HEK293T (cell line): ENCODE results near the gene TAOK3.

Experiments
- CTCF ChIA-PET: fragments of 350-600 bp; formaldehyde crosslinking; extraction: SDS; loops from one replicate; lab custom pipeline; 2021; ENCODE audit warnings: antibody characterized with exemption, inconsistent platforms; lab: Yijun Ruan, JAX
- POLR2A ChIA-PET: fragments of 350-600 bp; formaldehyde crosslinking; extraction: SDS; loops from one replicate; lab custom pipeline; 2020; ENCODE audit warnings: antibody characterized with exemption, inconsistent platforms; lab: Yijun Ruan, JAX
- DNase-seq: peaks from one replicate; pipeline ENCODE4 v3.0.0; 2012; ENCODE audit warnings: mixed read lengths; ENCODE audit errors: extremely low spot score
- ARNT ChIP-seq: fragments of 450-650 bp; IDR thresholded peaks from 2 replicates; pipeline ENCODE4 v1.6.1; 2017; ENCODE audit warnings: mild to moderate bottlenecking
- BHLHE40 ChIP-seq: fragments of 450-650 bp; IDR thresholded peaks from 2 replicates; pipeline ENCODE4 v1.6.1; 2016; ENCODE audit warnings: mild to moderate bottlenecking, moderate library complexity, borderline replicate concordance
- CTBP1 ChIP-seq: fragments of 450-650 bp; IDR thresholded peaks from 2 replicates; pipeline ENCODE4 v1.6.1; 2016; ENCODE audit warnings: borderline replicate concordance
- ELF4 ChIP-seq: fragments of 450-650 bp; IDR thresholded peaks from 2 replicates; pipeline ENCODE4 v1.6.1; 2017; ENCODE audit warnings: antibody characterized with exemption
- FOXA1 ChIP-seq: fragments of 450-650 bp; IDR thresholded peaks from 2 replicates; pipeline ENCODE4 v1.6.1; 2016; ENCODE audit warnings: mild to moderate bottlenecking
- FOXK2 ChIP-seq: fragments of 450-650 bp; IDR thresholded peaks from 2 replicates; pipeline ENCODE4 v1.6.1; 2016; ENCODE audit warnings: mild to moderate bottlenecking
- FOXM1 ChIP-seq: fragments of 450-650 bp; IDR thresholded peaks from 2 replicates; pipeline ENCODE4 v1.6.1; 2017; ENCODE audit warnings: mild to moderate bottlenecking, borderline replicate concordance
- HDGF ChIP-seq: fragments of 450-650 bp; IDR thresholded peaks from 2 replicates; pipeline ENCODE4 v1.6.1; 2017; ENCODE audit warnings: antibody characterized with exemption, borderline replicate concordance
- L3MBTL2 ChIP-seq: fragments of 450-650 bp; conservative IDR thresholded peaks from 2 replicates; pipeline ENCODE4 v1.6.1; 2016; ENCODE audit warnings: mild to moderate bottlenecking
- LEF1 ChIP-seq: fragments of 450-650 bp; IDR thresholded peaks from 2 replicates; pipeline ENCODE4 v1.6.1; 2017; ENCODE audit warnings: mild to moderate bottlenecking, borderline replicate concordance
- NFRKB ChIP-seq: fragments of 450-650 bp; IDR thresholded peaks from 2 replicates; pipeline ENCODE4 v1.6.1; 2016; ENCODE audit warnings: mild to moderate bottlenecking, moderate library complexity
- PKNOX1 ChIP-seq: fragments of 450-650 bp; IDR thresholded peaks from 2 replicates; pipeline ENCODE4 v1.6.1; 2016
- SP1 ChIP-seq: fragments of 450-650 bp; IDR thresholded peaks from 2 replicates; pipeline ENCODE4 v1.6.1; 2017
- SUZ12 ChIP-seq: fragments of 450-650 bp; IDR thresholded peaks from 2 replicates; pipeline ENCODE4 v1.6.1; 2016; ENCODE audit warnings: mild to moderate bottlenecking
- TARDBP ChIP-seq: fragments of 450-650 bp; IDR thresholded peaks from 2 replicates; pipeline ENCODE4 v1.6.1; 2016
- ZNF384 ChIP-seq: fragments of 450-650 bp; IDR thresholded peaks from 2 replicates; pipeline ENCODE4 v1.6.1; 2016

Gene TAOK3

GRCh38 chr12:118319627-118320026 is 53.1 kb downstream of the TAOK3 start:
- TF ChIP-seq FOXK2 (no peak), SUZ12 (no peak), BHLHE40 (no peak), ZNF384 (no peak), TARDBP (no peak), FOXA1 (no peak), ARNT (no peak), SP1 (no peak), CTBP1 (no peak), L3MBTL2 (no peak), HDGF (no peak), ELF4 (no peak), LEF1 (no peak), FOXM1 (no peak)
- POLR2A ChIA-PET: no interaction called here
- CTCF ChIA-PET: no interaction called here
- no peak for DNase-seq

DNA sequence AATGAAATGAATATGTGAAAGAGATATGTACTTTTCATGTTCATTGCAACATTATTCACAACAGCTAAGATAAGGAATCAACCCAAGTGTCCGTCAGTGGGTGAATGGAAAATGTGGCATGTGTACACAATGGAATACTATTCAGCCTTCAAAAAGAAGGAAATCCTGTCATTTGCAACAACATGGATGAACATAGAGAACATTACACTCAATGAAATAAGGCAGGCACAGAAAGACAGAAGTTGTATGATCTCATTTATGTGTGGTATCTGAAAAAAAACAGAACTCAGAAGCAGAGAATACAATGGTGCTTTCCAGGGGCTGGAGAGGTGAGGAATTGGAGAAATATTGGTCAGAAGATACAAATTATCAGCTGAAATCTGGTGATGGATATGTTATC is 54.0 kb downstream of the TAOK3 start:
- no peak for DNase-seq
- POLR2A ChIA-PET: no interaction called here
- CTCF ChIA-PET: no interaction called here
- no peak for TF ChIP-seq FOXM1
- no peak for TF ChIP-seq SUZ12
- TF ChIP-seq ZNF384: no peak
- no peak for TF ChIP-seq SP1
- TF ChIP-seq CTBP1: no peak
- no peak for TF ChIP-seq ELF4
- no peak for TF ChIP-seq FOXK2
- TF ChIP-seq ARNT: no peak
- TF ChIP-seq BHLHE40: no peak
- no peak for TF ChIP-seq PKNOX1
- TF ChIP-seq L3MBTL2: no peak

DNA sequence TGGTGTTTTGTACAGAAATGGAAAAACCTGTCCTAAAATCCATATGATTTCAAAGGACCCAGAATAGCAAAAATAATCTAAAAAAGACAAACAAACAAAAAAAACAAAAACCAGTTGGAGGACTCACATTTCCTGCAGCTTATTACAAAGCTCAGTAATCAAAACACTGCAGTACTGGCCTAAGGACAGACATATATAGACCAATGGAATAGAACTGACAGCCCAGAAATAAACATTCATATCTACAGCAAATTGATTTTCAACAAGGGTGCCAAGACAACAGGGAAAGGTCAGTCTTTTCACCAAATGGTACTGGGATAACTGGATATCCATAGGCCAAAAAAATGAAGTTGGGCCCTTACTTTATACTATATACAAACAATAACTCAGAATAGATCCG is 55.0 kb downstream of the TAOK3 start:
- no peak for TF ChIP-seq L3MBTL2
- TF ChIP-seq ARNT: no peak
- no peak for DNase-seq
- CTCF ChIA-PET: no interaction called here
- POLR2A ChIA-PET: no interaction called here

- DNase-seq: no peak
- ChIA-PET POLR2A (no interaction called here), CTCF (no interaction called here)
- TF ChIP-seq SP1 (no peak), HDGF (no peak), BHLHE40 (no peak), L3MBTL2 (no peak), ZNF384 (no peak), PKNOX1 (no peak), ARNT (no peak), FOXM1 (no peak), NFRKB (no peak), FOXA1 (no peak), SUZ12 (no peak), ELF4 (no peak), LEF1 (no peak), TARDBP (no peak), FOXK2 (no peak), CTBP1 (no peak)
Observed at GRCh38 chr12:118315821-118316220, 56.9 kb downstream of the TAOK3 start.

GRCh38 chr12:118312578-118312977 is 60.1 kb downstream of the TAOK3 start:
- ChIA-PET CTCF (interaction anchor here (0.7 kb wide), 1 partner anchor 44 kb away, joined by 3 read pairs; no protein-coding TSS in a partner anchor), POLR2A (no interaction called here)
- no peak for DNase-seq
- TF ChIP-seq CTBP1: no peak
- no peak for TF ChIP-seq ZNF384
- no peak for TF ChIP-seq FOXA1
- no peak for TF ChIP-seq BHLHE40
- TF ChIP-seq ARNT: no peak
- no peak for TF ChIP-seq SUZ12
- TF ChIP-seq PKNOX1: no peak
- no peak for TF ChIP-seq SP1
- no peak for TF ChIP-seq NFRKB
- TF ChIP-seq FOXM1: no peak
- no peak for TF ChIP-seq TARDBP
- TF ChIP-seq LEF1: no peak
- TF ChIP-seq HDGF: no peak
- TF ChIP-seq ELF4: no peak
- TF ChIP-seq FOXK2: no peak

GRCh38 chr12:118311666-118312065 is 61.0 kb downstream of the TAOK3 start:
- TF ChIP-seq PKNOX1: no peak
- TF ChIP-seq BHLHE40: no peak
- TF ChIP-seq ARNT: no peak
- TF ChIP-seq ELF4: no peak
- no peak for TF ChIP-seq HDGF
- no peak for TF ChIP-seq SUZ12
- no peak for TF ChIP-seq TARDBP
- CTCF ChIA-PET: interaction anchor here (0.7 kb wide), 1 partner anchor 11 kb away, joined by 7 read pairs; no protein-coding TSS in a partner anchor
- POLR2A ChIA-PET: no interaction called here
- DNase-seq: no peak
